Measurements from ENCODE around the gene GJA3.

- TF ChIP-seq, protein P1, sequence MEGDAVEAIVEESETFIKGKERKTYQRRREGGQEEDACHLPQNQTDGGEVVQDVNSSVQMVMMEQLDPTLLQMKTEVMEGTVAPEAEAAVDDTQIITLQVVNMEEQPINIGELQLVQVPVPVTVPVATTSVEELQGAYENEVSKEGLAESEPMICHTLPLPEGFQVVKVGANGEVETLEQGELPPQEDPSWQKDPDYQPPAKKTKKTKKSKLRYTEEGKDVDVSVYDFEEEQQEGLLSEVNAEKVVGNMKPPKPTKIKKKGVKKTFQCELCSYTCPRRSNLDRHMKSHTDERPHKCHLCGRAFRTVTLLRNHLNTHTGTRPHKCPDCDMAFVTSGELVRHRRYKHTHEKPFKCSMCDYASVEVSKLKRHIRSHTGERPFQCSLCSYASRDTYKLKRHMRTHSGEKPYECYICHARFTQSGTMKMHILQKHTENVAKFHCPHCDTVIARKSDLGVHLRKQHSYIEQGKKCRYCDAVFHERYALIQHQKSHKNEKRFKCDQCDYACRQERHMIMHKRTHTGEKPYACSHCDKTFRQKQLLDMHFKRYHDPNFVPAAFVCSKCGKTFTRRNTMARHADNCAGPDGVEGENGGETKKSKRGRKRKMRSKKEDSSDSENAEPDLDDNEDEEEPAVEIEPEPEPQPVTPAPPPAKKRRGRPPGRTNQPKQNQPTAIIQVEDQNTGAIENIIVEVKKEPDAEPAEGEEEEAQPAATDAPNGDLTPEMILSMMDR (IDR thresholded peaks at IDR 0.05), result no peak
- TF ChIP-seq EZH2 (IDR thresholded peaks at IDR 0.05; ENCODE audit: borderline replicate concordance, insufficient read depth, low read depth, low read length, poor library complexity, severe bottlenecking), result no peak
These were observed 19.4 kb downstream of the GJA3 start for GRCh38 chr13:20141238-20142022.
